Stimulated activated CD4-positive, alpha-beta T cell treated with anti-CD3 and anti-CD28 coated beads, Interleukin-12 subunit alpha, Interleukin-12 subunit beta, amount 100 ng/mL, for 4 hours (primary cell): ENCODE data around the gene ZNF184.
A peak's percentile ranks its signal among the peaks of the same experiment; 100 is the strongest.

Experiments
- DNase-seq: peaks from one replicate; pipeline ENCODE4 v3.0.0-alpha.2; 2020

The ZNF184 gene

DNA sequence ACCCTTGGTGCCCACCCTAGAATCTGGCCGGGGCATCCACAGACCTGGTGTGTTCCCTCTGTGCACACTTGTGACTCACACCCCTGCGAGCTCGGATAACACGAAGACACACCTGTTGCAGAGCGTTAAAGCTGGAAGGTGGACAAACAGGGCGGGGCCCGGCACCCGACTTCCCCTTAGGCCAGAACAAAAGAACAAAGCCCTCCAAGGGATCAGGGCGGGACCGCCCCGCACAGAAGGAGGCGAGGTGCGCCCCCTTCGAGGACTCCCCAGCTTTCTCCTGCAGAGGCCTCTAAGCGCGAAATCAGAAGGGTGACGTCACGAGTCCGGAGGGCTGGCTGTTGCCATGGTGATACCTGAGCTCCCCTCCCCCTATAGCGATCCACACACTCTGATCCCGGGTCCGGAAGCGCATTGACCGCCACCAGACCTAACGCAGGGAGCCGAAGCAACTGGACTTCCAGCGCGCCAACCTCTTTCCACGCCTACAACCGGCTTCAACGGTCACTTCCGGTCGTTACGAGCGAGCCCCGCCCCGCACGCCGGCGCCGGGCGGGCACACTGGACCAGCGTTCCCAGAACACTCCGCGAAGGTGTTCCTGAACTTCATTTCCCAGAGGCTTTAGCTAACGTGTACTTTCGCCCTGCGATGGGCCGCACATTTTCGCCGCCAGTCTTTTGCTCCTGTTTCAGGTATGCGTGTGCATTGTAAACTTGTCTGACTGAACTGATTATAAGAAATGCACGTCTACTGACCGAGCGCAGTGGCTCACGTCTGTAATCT, at the start of gene ZNF184:
TSS of gene ZNF184 (minus strand) at position 489 of the 784 bp plus-strand sequence. CDS start 811 bp downstream, outside the sequence.
- peak; percentile 77 for DNase-seq

DNA sequence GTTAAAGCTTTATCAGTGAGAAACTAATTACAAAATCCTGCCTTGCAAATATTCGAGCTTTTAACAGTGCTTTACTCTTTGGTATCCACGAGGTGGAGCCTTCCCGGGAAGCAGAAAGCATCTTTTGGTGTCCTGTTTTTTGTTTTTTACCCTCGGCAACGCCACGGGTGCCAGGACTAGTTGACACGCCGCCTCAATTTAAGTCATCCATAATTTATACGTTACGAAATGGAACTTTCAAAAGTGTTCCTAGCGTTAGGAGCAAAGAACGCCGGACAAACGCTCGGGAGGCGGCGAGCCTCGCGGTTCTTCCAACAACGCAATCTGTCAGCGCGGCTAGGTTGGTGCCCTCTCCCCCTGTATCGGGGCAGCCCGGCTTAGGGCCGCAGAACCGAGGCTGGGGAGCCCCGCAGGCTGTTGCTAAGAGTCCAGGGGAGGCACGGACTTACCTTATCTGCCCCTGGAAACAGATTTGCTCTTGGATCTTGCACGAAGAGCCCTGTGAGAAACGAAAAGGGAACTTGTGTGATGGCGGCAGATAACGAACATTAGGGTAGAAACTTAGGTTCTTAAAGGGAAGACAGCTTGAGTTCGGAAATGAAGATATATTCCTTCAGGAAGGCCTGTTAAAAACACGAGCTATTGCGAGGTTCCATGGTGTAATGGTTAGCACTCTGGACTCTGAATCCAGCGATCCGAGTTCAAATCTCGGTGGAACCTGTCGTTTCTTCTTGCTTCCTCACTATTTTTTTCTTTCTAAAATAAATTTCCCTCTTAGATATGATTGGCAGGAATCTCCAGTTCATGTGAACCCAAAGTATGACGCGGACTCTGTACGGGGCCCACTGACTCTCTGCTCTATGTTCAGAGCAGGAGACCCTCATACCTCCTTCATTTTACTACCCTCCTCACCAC, 46.2 kb upstream of the ZNF184 start:
- DNase-seq: peak; percentile 59

DNA sequence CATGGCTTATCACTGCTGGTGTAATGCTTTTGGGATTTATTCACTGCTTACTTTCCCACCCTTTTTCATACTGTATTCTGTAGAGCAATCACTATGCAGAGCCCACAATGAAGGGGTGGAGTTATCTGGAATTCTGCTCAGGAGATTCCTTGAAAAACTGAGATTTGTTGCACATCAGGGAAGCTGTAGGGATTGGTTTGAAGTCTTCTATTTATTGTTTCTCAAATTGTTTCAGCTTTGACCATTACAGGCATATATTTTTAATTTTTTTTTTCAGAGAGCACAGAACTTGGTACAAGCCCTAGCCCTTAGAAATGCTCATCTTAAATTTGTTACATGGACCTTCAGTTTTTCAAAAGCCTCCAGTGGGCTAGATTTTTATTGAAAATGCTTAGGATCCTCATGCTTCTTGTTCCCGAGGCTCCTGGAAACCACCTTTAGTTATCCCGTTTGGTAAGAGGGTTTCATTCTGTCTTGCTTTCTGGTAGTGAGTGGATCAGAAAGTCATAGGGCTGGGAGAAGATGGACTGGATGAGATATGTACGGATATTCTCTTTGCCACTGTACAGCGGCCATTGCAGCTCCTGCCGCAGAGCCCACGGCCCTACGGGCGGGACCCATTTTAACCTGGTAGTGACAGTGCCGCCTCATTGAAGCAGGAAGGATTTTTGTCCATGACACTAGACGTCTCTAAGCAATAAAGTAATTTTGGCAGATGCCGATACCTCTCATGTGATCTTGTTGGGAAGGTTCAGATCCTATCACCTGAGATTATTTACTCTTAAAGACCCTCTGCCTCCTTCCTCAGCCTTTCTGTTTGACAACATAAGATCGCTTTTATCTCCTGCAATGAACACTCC, 45.3 kb upstream of the ZNF184 start:
- DNase-seq: no peak

DNA sequence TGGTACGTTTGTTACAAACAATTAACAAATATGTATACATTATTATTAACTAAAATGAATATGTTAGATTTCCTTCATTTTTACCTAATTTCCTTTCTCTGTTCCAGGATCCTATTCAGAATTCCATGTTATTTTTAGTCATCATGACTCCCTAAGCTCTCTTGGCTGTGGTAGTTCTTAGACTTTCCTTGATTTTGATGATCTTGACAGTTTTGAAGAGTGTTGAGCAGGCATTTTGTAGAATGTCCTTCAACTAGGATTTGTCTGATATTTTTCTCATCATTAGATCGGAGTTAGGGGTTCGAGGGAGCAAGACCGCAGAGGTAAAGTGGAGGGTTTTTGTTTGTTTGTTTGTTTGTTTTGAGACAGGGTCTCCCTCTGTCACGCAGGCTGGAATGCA, 44.3 kb upstream of the ZNF184 start:
- no peak for DNase-seq

DNA sequence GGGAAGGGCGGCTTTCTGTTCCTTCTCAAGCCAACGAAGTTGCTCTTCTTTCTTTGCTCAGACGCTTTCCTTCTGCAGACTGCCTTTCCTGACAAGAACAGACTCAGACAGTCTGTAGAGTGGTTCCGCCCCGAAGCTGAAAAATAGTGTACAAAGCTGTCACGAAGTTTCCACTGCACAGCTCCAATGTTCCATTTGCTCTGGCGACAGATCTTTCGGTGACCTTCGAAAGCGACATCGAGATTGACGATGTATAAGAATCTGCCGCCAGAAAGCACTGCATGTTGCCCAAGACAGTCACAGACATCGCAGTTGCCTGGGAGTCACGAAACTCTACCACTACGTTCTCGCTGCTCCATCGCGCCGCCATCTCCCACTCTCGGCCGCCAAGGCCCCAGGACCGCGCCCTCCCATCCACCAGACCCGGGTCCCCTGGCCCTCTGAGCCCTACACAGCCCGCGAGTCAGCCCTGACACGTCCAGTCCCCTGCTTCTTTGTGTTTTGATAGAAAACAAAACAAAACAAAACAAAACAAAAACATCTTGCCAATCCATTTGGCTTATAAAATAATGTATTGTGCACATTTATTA, 42.1 kb upstream of the ZNF184 start:
- no peak for DNase-seq

DNA sequence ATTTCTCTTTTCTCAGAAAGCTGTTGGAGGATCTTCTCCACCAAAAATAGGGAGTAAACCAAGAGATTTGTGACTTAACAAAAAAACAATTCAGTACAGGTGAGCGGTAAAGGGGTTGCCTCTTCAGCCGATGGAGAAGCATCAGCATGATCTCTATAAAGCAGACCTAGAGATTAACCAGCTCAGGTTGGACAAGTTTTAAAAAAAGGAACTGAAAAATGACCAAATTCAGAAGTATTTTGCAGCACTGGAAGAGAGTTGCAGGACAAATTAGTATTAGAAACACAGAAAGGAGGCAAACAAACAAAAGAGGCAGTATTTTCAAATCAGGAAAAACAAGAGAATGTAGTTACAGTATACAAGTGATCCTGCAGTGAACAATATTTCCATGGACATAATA, 39.6 kb upstream of the ZNF184 start:
- no peak for DNase-seq

DNA sequence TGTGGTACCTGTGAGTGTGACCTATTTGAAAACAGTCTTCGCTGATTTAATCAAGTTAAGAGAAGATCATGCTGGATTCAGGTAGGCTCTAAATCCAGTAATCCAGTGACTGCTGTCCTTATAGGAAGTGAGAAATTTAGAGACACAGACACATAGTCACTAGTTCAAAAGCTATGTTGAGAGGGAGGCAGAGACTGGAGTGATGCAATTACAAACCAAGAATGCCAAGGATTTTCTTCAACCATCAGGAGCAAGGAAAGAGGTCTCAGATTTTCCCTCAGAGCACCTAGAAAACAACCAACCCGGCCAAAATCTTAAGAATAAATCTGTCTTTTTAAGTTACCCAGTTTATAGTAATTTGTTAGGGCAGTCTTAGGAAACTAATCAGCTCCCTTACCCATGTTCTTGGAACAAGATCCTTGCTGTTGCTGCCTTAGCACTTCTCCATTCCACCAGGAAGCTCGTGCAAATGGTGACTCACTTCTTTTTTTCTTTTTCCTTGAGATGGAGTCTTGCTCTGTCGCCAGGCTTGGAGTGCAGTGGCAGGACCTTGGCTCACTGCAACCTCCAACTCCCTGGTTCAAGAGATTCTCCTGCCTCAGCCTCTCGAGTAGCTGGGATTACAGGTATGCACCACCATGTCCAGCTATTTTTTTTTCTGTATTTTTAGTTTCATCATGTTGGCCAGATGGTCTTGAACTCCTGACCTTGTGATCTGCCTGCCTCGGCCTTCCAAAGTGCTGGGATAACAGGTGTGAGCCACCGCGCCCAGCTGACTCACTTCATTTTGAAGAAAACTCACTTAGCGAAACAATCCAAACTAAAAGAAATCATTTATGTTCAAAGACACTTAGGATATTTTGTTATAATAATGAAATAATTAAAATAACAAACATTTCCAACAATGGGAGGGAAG, 34.4 kb upstream of the ZNF184 start:
- DNase-seq: no peak

DNA sequence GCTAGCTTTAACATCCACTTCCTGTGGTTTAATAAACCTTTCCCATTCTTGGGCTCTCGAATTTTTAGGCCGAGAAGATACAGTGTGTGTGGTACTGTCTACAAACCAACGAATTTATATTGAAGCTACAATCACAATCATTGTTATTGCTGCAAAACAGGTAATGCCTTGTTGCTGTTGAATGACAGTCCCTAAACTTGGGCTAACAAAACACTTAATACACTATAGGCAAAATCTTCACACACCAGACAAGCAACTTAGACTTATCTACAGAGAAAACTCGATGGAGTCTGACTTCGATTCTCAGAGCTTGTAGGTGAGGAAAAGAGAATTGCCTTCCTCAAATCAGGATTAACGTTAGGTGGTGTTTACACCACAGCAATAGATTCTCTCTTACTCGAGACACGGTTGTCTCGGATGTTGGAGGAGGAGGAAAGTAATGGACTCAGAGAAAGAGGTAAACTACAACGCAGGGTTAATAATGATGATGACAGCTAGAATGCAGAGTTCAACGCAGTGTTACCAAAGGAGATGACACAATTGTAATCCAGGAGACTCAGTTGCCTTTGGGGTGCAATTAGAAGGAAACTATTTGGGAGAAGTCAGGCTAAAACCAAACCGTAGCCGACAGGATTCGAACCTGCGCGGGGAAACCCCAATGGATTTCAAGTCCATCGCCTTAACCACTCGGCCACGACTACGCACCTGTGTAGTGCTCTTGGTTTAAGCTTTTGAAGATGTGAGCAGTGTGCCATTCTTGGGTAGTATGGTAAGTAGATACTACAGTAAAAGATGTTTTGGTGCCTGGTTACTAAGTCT, 32.5 kb upstream of the ZNF184 start:
- peak; percentile 32 for DNase-seq

DNA sequence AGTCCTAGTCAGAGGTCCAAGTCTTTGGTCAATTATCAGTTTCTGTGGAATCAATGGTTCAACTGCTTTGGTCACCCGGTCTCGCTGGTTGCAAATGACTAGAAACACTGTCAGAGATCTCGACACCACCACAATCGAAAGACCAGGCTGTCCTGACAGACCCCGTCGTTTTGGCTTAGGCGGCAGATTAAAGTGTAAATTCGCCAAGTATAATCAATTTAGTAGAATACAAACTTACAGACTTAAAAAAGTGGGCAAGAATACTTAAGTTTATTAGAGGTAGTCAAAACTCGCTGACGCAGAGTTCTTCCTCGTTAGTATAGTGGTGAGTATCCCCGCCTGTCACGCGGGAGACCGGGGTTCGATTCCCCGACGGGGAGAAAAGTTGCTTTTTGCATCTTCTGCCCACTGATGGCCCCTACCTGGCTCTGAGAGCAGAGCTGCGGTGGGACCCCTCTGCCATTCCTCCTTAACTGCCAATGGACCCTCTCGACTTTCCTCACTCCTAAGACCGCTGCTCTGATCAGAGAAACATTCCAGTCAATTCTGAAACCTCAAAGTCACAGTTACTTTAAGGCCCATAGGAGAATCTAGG, 30.6 kb upstream of the ZNF184 start:
- DNase-seq: peak; percentile 85

DNA sequence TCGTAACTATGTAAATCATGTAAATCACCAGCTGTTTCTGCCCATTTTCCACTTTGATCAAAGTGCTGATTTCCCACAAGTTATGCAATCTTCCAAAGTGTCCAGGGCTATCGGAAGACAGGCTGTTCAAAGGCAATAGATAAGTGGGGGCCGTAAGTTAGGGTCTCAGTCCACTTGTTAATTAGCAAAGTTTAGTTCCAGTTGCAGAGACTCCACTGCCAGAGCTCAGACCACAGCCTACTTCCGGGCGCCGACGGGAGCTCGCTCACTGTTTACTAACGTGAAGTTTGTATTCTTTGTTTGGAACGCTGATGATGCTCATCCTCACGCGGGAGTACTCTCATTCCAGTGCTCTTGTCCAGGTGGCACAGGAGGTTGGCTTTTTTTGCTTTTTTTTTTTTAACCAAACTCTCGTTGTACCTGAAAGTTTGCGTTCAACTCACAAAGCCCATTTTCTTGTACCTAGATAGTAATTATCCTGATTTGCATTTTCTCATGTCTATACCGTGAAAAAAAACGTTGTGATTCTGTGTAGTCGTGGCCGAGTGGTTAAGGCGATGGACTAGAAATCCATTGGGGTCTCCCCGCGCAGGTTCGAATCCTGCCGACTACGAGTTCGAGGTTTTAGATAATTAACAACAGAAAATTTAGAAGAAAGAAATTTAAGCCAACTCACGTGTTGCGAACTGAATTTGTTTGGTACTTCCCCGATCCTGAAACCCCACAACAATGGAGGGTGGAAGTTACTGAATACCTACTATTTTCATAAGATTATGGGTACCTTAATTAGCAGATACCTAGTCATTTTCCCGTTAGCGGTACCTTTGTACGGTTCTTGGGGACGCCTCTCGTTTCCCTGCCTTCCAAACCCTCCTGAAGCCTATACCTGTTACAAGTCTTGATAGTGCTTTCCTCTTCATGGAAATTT, 29.9 kb upstream of the ZNF184 start:
- peak; percentile 77 for DNase-seq

DNA sequence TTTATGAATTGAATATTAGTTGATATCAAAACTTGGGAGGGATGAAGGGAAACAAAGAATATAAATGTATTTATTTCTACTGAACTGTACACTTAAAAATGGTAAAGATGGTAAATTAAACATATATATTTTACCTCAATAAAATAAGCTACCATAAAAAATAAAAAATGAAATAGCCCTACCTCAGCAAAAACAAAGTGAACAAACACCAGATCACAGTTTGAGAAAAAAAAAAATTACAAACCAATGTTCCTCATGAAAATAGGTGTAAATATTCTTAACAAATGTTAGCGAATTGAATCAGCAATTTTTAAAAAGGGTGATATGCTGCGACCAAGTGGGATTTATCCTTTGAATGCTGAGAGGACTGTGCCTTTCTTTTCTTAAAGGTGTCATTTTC, 28.3 kb upstream of the ZNF184 start:
- no peak for DNase-seq

DNA sequence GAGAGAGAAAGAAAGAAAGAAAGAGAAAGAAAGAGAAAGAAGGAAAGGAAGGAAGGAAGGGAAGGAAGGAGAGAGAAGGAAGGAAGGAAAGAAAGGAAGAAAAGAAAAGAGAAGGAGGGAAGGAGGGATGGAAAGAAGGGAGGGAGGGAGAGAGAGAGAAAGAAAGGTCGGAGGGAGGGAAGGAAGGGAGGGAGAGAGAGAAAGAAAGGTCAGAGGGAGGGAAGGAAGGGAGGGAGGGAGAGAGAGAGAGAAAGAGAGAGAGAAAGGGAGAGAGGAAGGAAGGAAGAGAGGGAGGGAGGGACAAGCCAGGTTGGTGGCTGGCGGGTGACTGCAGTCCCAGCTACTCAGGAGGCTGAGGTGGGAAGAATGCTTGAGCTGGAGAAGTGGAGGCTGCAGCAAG, 27.3 kb upstream of the ZNF184 start:
- DNase-seq: no peak

DNA sequence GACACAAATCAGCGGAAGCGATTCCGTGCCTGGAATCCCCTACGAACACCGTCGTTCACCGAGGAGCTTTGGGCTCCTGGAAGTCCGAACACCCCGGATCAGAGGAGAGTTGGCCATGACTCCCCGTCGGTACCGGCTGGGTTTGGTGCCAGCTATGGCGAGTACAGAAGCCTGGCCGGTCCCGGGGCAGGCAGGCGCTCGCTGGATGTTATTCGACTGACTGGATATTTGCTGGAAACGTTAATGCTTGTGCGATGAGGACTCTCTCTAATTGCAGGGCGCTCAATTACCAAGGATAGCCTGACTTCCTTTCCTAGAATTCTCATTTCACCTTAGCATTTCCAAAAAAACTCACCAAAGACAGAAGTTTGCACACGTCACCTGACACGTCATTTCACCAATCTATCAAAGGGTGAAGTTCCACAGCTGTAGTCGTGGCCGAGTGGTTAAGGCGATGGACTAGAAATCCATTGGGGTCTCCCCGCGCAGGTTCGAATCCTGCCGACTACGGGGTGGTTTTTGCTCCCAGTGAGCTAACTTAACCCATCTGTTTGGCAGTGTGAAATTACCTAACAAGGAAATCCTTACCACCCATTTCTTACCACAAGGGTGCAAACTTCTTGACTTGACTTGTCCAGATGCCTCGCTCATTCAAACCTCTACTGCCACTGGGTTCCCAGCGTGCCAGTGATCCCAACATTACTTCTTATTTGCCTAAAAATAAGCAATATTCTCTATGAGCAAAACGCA, 22.7 kb upstream of the ZNF184 start:
- DNase-seq: peak; percentile 68

DNA sequence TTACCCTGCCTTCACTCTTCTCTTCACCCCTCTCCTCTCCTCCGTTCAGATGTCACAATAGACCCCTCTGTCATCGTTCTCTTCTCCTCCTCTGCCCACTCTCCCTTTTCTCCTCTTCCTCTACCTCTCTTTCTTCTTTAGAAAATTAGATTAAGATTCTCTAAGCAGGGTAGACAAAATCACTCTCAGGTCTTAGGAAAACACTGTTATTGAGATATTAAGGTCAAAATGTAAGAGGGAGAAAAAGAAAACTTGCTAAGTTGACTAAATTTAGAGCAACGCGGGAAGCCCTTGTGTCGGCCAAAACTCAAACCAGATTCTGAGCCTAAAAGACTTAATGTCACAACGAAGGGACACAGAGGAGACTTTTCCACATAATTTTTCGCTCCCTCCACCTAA, 22.1 kb upstream of the ZNF184 start:
- no peak for DNase-seq

DNA sequence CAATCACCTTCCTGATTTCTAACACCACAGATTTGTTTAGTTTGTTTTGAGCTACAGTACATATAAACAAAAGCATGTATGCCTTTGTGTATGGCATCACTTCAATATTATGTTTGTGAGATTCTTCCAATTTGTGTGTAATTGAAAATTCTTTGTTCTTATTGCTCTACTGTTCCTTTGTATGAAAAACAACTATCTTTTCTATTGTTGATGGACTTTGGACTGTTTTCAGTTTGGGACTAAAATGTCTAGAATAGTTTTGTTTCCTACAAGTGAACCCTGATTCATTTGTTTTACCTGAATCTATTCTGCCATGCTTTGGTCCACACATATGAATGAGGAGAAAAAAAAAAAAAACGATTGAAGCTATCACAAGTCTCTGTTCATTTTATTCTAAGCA, 21.2 kb upstream of the ZNF184 start:
- DNase-seq: no peak

DNA sequence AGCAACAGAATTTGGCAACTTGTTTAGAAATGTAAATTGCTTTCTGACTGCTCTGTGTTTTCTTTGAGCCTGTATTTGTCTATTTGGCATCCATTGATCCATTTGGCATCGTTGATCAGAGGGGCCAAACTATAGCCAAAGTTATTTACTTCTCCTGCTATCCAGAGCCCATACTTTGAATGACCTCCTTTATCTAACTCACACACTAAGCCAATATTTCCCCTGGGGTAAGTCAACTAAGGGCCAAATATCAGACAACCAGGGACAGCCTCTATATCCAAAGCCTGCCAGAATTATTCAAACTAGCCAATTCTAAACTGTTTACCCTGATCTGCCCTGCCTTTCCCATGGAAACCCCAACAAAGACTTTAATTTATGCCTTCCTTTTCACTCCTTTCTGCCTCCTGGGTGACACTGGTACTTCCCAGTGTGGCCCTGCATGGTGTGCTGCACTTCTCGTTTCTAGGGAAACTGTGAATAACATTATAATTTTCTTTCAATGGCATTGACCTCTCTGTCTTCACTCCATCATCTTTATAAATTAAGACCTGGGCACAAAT, 19.8 kb upstream of the ZNF184 start:
- no peak for DNase-seq

DNA sequence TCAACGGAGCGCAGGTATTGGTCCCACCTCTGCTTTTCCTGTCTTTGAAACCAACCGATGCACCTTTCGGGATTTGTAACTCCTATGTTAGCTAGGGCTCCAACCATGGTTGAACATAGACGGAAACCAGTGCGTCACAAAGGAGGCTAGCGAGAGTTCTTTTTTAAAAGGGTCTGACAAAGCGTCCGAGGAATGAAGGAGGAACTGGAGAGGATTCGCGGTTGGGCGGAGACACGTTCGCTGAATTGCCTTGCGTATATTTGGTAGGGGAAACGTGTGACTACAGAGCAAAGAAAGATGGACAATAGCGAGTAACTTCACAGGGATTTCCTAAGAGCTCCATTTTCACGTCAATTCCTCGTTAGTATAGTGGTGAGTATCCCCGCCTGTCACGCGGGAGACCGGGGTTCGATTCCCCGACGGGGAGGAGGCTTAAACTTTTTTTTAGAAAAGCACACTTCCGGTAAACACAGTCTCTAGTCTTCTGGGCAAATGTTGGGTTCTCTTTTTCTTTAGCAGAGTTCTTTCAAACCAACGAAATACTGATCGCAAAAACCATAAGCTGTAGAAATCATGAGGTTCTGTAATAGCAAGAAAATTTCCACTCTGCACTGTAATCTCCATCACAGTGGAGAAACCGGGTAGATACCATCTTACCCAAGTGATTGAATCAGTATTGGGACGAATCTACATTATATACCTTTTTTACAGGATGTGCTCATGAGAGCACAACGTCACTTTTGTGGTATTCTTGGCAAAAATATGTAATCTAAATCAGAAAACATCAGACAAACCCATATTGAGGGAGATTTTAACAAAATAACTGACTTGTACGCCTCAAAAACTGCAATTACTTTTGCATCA, 6.6 kb upstream of the ZNF184 start:
- peak; percentile 83 for DNase-seq
